ENCODE measurements around the gene AJUBA.
A peak's percentile ranks its signal among the peaks of the same experiment; 100 is the strongest.

AJUBA gene

DNA sequence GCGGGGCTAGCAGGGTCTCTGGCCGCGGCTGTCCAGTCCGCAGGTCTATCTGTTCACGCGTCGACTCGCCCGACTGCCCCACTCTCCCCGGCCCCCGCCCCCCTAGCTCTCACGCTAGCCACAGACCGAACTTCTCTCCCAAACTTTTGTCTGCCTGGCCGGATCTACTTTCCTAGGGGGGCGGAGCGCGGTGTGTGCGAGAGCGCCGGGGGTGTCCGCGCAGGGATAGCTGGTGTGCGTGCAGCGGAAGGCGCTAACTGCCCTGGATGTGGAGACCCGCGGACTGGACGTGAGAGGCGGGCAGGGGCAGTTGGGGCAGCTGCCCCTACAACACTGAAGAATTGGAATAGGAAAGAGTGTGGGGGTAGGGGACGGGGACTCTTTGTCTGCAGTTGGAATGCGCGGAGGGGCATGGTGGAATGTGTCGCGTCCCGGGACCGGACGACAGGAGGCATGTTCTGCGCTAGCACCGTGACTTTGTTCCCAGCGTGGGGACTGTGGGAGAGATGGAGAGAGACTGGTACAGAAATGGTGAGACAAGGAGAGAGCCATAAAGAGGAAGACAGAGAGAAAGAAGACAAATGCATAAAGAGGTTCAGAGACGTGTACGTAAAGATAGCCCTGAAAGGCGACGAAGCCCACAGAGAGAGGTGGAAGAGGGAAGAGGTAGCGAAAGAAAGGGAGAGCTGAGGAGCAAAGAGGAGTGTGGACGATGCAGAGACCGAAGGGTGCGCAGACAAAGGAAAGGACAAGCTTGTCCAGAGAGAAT, at the start of gene AJUBA:
Gene AJUBA (minus strand): TSS at position 75 of the 769 bp plus-strand sequence. CDS start 285 bp downstream, outside the sequence.
- peak; percentile 86 for DNase-seq (ENCODE audit: extremely low spot score)

GRCh38 chr14:23030936-23031335, 48.6 kb upstream of the AJUBA start:
- ChIA-PET CTCF (interaction anchor here (0.8 to 0.9 kb wide), 2 partner anchors 38 to 45 kb away, joined by 3 read pairs; no protein-coding TSS in a partner anchor), POLR2A (interaction anchor here (1.7 kb wide), 1 partner anchor 24 kb away, joined by 7 read pairs; no protein-coding TSS in a partner anchor)
- TF ChIP-seq NFRKB (IDR thresholded peaks at IDR 0.05) = no peak
- DNase-seq (ENCODE audit: extremely low spot score) = no peak

More for the DNA sequence above, at the start of gene AJUBA:
- ChIA-PET CTCF (interaction anchor here (0.9 to 7.0 kb wide), 4 partner anchors 10 to 74 kb away, joined by 3 to 159 read pairs (median 22); partner anchors contain the start of gene CDH24), POLR2A (interaction anchor here (0.6 to 6.1 kb wide), 17 partner anchors 9 to 426 kb away, joined by 3 to 56 read pairs (median 4); partner anchors contain the start of genes HAUS4, PRMT5 and PSMB5)
- TF ChIP-seq CTBP1 (IDR thresholded peaks at IDR 0.05; ENCODE audit: borderline replicate concordance) = peak; percentile 76; the same call in 1 of the 2 replicates
- TF ChIP-seq TARDBP (IDR thresholded peaks at IDR 0.05) = peak; percentile 89
- peak; percentile 57 for TF ChIP-seq ARNT (IDR thresholded peaks at IDR 0.05)
- TF ChIP-seq FOXM1 (IDR thresholded peaks at IDR 0.05; ENCODE audit: borderline replicate concordance) = peak; percentile 55; the same call in 1 of the 2 replicates
- no peak for TF ChIP-seq SUZ12 (IDR thresholded peaks at IDR 0.05)
- TF ChIP-seq L3MBTL2 (conservative IDR thresholded peaks at IDR 0.05) = peak; percentile 88
- no peak for TF ChIP-seq LEF1 (IDR thresholded peaks at IDR 0.05; ENCODE audit: borderline replicate concordance)

DNA sequence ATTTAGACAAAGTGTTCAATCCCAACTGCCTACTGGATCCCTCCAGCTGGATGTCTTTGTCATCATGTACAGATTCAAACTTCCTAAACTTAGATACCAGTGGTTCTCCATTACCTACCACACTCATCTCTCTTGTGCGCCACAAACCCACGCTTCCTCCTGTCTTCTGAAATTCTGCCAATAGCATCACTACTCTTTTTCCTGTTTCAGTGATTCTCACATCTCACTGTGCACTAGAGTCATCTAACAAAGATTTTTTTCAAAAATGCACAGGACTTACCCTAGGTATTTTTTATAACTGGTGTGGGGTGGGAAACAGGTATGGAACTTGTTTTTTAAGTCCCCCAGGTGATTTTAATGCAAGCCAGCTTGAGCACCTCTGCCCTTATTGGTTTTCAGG, 46.4 kb upstream of the AJUBA start:
- DNase-seq (ENCODE audit: extremely low spot score) = no peak
- TF ChIP-seq LEF1 (IDR thresholded peaks at IDR 0.05; ENCODE audit: borderline replicate concordance) (no peak), PKNOX1 (IDR thresholded peaks at IDR 0.05) (no peak), TARDBP (IDR thresholded peaks at IDR 0.05) (no peak), SUZ12 (IDR thresholded peaks at IDR 0.05) (no peak), ARNT (IDR thresholded peaks at IDR 0.05) (no peak)
- ChIA-PET POLR2A (no interaction called here), CTCF (interaction anchor here (0.8 to 1.3 kb wide), 2 partner anchors 42 to 352 kb away, joined by 3 to 4 read pairs; no protein-coding TSS in a partner anchor)

DNA sequence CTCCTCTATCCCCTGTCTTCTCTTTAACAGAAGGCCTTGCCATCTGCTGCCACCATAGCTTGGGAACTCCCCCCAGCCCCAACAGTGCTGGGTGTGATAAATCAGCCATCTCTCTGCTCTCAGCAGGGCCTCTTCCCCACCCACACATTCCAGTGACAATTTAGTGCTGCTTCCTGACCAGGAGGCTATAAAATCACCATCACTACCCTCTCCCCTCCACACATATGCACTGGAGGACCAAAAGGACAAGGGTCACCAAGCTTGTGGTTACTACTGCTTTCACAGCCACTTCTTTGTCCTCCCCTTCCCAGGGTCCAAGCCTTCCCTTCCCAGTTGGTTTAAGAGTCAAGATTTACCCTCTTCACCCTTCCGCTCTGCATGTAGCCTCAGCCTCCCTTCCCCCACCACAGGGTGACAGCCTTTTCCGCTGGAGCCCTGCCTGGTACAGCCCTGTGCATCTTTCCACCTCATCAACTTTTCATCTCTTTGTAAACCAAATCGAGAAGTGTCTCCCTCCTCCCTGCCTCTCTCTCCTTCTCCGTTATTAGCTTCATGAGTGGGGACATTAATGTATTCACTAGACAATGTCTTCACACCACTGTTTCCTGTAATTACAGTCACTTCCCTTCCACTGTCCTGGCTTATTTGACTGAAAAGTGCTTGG, 42.9 kb upstream of the AJUBA start:
- CTCF ChIA-PET = interaction anchor here (1.8 kb wide), 1 partner anchor 30 kb away, joined by 10 read pairs; no protein-coding TSS in a partner anchor
- POLR2A ChIA-PET = interaction anchor here (0.6 to 7.0 kb wide), 7 partner anchors 8 to 30 kb away, joined by 3 to 36 read pairs (median 5); no protein-coding TSS in a partner anchor
- TF ChIP-seq PKNOX1 (IDR thresholded peaks at IDR 0.05) (peak; percentile 41), CTBP1 (IDR thresholded peaks at IDR 0.05; ENCODE audit: borderline replicate concordance) (no peak)
- no peak for DNase-seq (ENCODE audit: extremely low spot score)

GRCh38 chr14:23024612-23025075, 42.3 kb upstream of the AJUBA start:
- POLR2A ChIA-PET = interaction anchor here (1.1 to 7.0 kb wide), 5 partner anchors 9 to 29 kb away, joined by 3 to 36 read pairs (median 5); no protein-coding TSS in a partner anchor
- DNase-seq (ENCODE audit: extremely low spot score) = no peak
- CTCF ChIA-PET = interaction anchor here (1.8 kb wide), 1 partner anchor 29 kb away, joined by 10 read pairs; no protein-coding TSS in a partner anchor
- TF ChIP-seq NFRKB (IDR thresholded peaks at IDR 0.05) = no peak
- TF ChIP-seq SUZ12 (IDR thresholded peaks at IDR 0.05) = no peak
- no peak for TF ChIP-seq PKNOX1 (IDR thresholded peaks at IDR 0.05)
- no peak for TF ChIP-seq CTBP1 (IDR thresholded peaks at IDR 0.05; ENCODE audit: borderline replicate concordance)
- no peak for TF ChIP-seq FOXM1 (IDR thresholded peaks at IDR 0.05; ENCODE audit: borderline replicate concordance)
- TF ChIP-seq ARNT (IDR thresholded peaks at IDR 0.05) = no peak
- no peak for TF ChIP-seq HDGF (IDR thresholded peaks at IDR 0.05; ENCODE audit: borderline replicate concordance)
- TF ChIP-seq LEF1 (IDR thresholded peaks at IDR 0.05; ENCODE audit: borderline replicate concordance) = no peak
- TF ChIP-seq TARDBP (IDR thresholded peaks at IDR 0.05) = no peak
- no peak for TF ChIP-seq FOXA1 (IDR thresholded peaks at IDR 0.05)
- TF ChIP-seq SP1 (IDR thresholded peaks at IDR 0.05) = no peak

DNA sequence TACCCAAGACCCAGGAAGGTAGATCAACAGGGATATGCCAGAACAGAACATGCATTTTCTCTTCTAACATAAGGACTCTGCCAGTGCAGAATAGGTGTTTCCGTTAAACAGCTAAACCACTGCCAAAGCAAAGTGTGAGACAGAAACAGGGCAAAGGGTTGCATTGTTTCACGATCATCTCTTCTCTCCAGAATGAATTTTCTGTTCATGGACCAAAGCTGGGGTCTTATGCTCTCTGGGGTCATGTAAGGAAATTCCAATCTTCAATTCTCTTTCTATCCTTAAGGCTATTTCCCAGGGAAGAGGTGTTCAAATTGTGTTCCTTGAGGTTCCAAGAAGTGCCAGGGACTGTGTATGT, 41.4 kb upstream of the AJUBA start:
- POLR2A ChIA-PET = interaction anchor here (1.1 to 7.0 kb wide), 4 partner anchors 10 to 67 kb away, joined by 3 to 36 read pairs (median 6); partner anchors contain the start of gene HAUS4
- DNase-seq (ENCODE audit: extremely low spot score) = no peak
- TF ChIP-seq SUZ12 (IDR thresholded peaks at IDR 0.05) (no peak), FOXA1 (IDR thresholded peaks at IDR 0.05) (no peak)
- CTCF ChIA-PET = interaction anchor here (0.6 to 1.8 kb wide), 2 partner anchors 25 to 29 kb away, joined by 3 to 10 read pairs; no protein-coding TSS in a partner anchor

All from HEK293T (cell line).